Breast epithelium (tissue), 3 donors: Measurements from ENCODE around the gene MCM9.

ENCODE experiments used
- POLR2A ChIP-seq: fragments of 450-650 bp; IDR thresholded peaks from one replicate; pipeline ENCODE4 v1.6.1; 2016; ENCODE audit warnings: antibody characterized with exemption, mild to moderate bottlenecking, moderate library complexity
- POLR2AphosphoS5 ChIP-seq, 3 donors: sonication (generic); formaldehyde crosslinking; IDR thresholded peaks; one replicate each; pipeline ENCODE4 v1.6.1; 2017; ENCODE audit warnings: antibody characterized with exemption in 3 of 3
- TF ChIP-seq, protein P1 (sequence below), 3 donors: fragments of 450-650 bp; IDR thresholded peaks; one replicate each; pipeline ENCODE4 v1.5.1; 2016 to 2017; ENCODE audit warnings: antibody characterized with exemption in 3 of 3, mild to moderate bottlenecking in 3 of 3, moderate library complexity in 3 of 3

- TF ChIP-seq POLR2A, result no peak
- TF ChIP-seq, protein P1, sequence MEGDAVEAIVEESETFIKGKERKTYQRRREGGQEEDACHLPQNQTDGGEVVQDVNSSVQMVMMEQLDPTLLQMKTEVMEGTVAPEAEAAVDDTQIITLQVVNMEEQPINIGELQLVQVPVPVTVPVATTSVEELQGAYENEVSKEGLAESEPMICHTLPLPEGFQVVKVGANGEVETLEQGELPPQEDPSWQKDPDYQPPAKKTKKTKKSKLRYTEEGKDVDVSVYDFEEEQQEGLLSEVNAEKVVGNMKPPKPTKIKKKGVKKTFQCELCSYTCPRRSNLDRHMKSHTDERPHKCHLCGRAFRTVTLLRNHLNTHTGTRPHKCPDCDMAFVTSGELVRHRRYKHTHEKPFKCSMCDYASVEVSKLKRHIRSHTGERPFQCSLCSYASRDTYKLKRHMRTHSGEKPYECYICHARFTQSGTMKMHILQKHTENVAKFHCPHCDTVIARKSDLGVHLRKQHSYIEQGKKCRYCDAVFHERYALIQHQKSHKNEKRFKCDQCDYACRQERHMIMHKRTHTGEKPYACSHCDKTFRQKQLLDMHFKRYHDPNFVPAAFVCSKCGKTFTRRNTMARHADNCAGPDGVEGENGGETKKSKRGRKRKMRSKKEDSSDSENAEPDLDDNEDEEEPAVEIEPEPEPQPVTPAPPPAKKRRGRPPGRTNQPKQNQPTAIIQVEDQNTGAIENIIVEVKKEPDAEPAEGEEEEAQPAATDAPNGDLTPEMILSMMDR (IDR thresholded peaks at IDR 0.05), result no peak
- peak in 1 of 3 donors; percentile 17 for TF ChIP-seq POLR2AphosphoS5 (IDR thresholded peaks at IDR 0.05)
Measured at GRCh38 chr6:118893064-118893806, 41.7 kb downstream of the MCM9 start.
